SK-N-DZ (cell line): ENCODE measurements around the gene CLEC4C. TPM values are rescaled to one million over a fixed set of nuclear protein-coding genes. Genes with fewer than 3 reads are reported as not detected.
"Not testable (repeated sequence)": the region's sequence is repeated elsewhere in the genome, so short reads cannot be mapped to it uniquely, and the experiment has no call there.

ENCODE experiments used
- DNase-seq: peaks from one replicate; pipeline ENCODE4 v3.0.0-alpha.2; 2015; ENCODE audit warnings: low spot score
- polyA plus RNA-seq, 2 experiments: library from polyadenylated mRNA; depleted of rRNA; stranded (reverse); fragments of >200 nt; gene quantifications; 2 replicates each; pipeline ENCODE4 v1.2.3, GENCODE V29; 2014

The CLEC4C gene, protein sequence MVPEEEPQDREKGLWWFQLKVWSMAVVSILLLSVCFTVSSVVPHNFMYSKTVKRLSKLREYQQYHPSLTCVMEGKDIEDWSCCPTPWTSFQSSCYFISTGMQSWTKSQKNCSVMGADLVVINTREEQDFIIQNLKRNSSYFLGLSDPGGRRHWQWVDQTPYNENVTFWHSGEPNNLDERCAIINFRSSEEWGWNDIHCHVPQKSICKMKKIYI
- not detected in 2 replicates for polyA plus RNA-seq (2014; cell fraction: cytosol; rRNA removed)
- not detected in 2 replicates for polyA plus RNA-seq (2014; cell fraction: nucleus; rRNA removed)

DNA sequence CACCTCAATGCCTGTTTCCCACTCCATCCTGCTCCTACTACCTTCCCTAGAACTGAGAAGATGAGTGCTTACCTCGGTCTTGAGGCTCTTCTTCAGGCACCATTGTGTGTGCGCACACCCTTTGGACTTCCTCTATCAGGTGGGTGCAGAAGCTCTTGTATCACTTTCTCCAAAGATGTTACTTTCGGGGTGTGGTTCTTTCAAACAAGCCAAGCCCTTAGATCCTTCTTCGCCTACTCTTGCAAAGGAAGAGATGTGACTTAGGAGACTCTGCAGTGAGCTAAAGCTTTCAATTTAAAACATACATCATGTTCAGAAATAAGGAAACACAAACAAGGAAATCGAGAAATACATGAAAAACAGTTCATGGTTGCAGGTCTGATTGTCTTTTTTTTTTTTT lies at the start of gene CLEC4C:
Gene CLEC4C, minus strand, starts transcription at position 130 of the 400 bp plus-strand sequence. Its CDS starts 27 bp downstream, at position 103.
- no peak for DNase-seq

DNA sequence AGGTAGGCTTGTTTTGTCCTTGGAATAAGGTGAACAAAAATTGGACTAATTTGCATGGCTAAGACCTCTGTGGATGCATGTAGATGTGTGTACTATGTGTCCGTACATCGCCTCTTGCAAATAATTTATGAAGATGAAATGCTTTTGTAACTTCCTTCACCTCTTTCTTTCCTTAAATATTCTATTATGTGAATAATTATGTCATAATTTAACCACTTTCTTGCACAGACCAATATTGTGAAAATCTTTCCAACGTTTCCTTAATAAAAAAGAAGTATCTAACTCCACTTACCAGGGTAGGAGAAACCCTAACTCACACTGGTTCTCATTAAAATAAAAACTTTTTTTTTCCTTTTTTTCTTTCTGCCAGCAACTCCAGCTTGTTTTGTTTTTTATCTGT lies 46.0 kb upstream of the CLEC4C start:
- DNase-seq: no peak

DNA sequence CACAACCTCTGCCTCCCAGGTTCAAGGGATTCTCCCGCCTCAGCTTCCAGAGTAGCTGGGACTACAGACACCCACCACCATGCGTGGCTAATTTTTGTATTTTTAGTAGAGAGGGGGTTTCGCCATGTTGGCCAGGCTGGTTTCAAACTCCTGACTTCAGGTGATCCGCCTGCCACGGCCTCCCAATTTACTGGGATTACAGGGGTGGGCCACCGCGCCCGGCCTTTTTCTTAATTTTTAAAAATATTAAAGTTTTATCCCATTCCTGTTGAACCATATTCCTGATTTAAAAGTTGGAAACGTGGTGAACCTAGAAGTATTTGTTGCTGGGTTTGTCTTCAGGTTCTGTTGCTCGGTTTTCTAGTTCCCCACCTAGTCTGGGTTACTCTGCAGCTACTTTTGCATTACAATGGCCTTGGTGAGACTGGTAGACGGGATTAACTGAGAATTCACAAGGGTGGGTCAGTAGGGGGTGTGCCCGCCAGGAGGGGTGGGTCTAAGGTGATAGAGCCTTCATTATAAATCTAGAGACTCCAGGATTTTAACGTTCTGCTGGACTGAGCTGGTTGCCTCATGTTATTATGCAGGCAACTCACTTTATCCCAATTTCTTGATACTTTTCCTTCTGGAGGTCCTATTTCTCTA lies 41.8 kb upstream of the CLEC4C start, which contains the start of gene NANOG:
Gene NANOG, plus strand, starts transcription at position 519 of the 645 bp plus-strand sequence. CDS start 213 bp downstream, outside the sequence.
- DNase-seq: not testable (repeated sequence)

DNA sequence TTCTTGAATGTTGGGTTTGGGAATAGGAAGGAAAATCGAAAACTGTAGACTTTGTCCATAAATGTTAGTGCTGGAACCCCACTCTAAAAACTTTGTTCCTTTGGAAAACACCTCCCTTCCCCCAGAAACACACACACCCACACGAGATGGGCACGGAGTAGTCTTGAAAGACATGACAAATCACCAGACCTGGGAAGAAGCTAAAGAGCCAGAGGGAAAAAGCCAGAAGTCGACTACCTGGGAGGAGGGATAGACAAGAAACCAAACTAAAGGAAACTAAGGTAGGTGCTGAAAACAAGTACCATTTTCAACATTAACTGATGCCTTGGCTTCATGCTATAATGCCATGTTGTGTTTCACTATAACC lies 41.1 kb upstream of the CLEC4C start:
- DNase-seq: no peak

DNA sequence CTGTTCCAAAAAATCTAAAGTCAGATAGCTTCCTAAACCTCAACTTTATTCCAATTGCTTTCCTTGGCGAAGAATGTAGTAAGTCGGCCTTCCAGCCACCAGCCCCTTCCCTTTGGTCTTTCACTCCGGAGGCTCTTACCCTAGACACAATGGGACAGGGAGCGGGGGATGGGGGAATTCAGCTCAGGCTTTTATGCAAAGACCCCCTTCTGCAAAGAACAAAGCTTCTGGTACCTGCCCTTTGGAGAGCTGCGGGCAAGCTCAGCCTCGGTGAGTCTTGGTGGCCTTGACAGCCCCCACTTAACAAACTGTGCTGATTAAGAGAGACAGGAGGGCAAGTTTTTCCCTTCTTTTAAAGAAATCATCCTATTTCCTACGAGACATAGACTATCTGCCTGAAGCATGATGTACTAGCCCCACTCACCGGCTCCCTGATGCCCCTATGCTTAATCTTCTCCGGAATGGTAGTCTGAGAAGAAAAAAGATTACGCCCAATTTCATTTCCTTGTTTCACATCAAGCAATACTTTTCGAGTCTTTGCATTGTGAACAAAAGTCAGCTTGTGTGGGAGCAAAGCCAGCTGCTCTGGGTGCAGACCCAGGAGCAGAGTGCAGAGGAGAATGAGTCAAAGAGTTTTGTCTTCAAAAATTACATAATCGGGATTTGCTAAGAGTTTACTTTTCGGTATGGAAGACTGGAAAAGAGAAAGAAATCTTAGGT lies 40.6 kb upstream of the CLEC4C start:
- DNase-seq: no peak

DNA sequence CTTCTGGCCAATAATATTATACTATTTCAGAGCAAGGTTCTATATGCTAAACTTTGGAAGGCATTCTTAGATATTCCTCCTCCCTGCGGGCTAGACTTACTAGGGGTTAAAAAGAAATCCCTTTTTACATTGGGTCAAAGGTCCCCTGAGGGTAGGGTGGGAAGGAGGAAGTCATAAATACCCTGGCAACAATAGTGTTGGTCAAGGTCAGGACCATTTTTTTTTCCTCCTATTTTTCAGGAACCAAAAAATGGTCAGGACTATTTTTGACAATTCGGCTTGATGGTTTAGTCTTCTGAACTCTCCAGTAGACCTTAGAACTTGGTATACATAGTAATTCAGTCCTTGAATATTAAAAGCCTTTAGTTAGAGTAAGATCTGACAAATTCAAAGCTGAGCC lies 37.5 kb upstream of the CLEC4C start:
- DNase-seq: no peak

DNA sequence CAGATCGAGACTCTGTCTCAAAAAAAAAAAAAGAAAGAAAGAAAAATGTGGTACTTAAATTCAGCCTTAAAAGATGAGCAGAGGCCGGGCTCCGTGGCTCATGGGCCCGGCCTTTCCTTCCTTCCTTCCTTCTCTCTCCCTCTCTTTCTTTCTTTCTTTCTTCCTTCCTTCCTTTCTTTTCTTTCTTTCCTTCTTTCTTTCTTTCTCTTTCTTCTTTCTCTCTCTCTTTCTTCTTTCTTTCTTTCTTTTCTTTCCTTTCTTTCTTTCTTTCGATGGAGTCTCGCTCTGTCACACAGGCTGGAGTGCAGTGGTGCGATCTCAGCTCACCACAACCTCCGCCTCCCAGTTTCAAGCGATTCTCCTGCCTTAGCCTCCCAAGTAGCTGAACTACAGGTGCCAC lies 36.3 kb upstream of the CLEC4C start:
- not testable (repeated sequence) for DNase-seq

DNA sequence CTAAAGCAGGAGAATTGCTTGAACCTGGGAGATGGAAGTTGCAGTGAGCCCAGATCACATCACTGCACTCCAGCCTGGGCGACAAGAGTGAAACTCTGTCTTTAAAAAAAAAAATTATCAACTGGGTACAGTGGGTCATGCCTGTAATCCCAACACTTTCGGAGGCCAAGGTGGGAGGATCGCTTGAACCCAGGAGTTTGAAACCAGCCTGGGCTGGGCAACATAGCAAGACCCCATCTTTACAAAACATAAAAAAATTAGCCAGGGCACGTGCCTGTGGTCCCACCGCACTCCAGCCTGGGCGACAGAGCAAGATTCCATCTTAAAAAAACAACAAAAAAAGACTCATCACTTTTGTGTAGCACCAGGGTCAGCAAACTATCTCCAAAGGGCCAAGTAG lies 34.9 kb upstream of the CLEC4C start:
- DNase-seq: no peak

DNA sequence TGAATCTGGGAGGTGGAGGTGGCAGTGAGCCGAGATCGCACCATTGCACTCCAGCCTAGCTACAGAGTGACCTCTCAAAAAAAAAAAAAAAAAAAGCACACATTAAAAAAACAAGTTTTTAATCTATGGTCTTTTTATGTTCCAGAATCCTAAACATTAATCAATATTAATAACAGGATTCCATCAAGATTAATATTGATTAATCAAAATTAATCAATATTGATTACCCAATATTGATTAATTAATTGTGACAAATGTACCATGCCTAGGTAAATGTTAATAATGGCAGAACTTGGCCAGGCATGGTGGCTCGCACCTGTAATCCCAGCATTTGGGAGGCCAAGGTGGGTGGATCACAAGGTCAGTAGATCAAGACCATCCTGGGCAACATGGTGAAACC lies 34.1 kb upstream of the CLEC4C start:
- DNase-seq: no peak

DNA sequence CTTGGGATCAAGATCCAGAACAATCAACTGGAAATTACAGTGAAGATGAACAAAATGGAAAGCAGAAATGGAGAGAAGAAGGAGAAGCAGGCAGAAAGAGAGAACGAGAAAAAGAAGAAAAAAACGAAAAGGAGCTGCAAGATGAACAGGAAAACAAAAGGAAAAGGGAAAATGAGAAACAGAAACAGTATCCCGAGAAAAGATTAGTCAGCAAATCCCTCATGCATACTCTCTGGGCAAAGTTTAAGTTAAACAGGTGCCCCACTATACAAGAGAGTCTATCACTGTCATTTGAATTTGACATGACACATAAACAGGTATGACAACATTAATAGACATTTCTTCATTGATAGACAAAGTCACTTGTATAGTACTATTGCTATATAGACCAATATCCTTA lies 22.8 kb upstream of the CLEC4C start:
- DNase-seq: no peak

DNA sequence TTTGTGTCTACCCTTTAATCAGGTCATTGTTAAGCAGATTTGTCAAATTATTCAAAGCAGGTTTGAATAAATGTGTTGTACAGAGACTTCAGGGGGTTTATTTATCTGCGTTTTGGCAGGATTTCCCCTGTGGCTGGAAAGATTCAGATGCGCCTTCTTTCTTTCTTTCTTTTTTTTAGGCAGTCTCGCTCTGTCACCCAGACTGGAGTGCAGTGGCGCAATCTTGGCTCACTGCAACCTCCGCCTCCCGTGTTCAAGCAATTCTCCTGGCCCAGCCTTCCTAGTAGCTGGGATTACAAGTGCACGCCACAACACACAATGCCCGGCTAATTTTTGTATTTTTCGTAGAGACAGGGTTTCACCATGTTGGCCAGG lies 11.6 kb upstream of the CLEC4C start:
- DNase-seq: no peak

DNA sequence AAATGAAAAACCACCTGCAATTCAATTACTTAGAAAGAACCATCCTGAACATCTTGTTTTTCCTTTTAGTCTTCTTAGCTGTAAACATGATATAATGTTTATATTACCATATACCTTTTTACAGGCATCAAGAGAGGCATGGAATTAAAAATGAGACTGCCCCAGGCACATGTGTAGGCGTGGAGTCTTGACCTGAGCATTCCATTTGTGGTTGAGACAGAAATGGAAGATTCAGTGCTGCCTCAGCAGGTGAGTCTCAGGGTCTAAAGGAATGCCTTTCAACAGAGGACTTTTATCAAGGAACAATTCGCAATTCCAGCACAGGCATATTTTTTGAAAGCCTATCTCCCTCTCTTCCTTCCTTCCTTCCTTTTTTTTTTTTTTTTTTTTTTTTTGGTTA lies 9.8 kb upstream of the CLEC4C start:
- DNase-seq: no peak

DNA sequence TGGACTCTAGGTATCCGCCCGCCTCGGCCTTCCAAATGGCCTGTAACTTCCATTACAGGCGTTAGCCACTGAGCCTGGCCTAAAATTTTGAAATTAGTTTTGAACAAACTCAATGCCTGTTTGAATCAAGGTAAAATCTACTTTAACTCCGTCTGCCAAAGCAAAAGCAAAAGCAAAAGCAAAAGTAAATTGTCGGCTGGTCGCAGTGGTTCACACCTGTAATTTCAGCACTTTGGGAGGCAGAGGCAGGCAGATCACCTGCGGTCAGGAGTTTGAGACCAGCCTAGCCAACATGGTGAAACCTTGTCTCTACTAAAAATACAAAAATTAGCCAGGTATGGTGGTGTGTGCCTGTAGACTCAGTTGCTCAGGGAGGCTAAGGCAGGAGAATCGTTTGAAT lies 8.5 kb upstream of the CLEC4C start:
- not testable (repeated sequence) for DNase-seq

DNA sequence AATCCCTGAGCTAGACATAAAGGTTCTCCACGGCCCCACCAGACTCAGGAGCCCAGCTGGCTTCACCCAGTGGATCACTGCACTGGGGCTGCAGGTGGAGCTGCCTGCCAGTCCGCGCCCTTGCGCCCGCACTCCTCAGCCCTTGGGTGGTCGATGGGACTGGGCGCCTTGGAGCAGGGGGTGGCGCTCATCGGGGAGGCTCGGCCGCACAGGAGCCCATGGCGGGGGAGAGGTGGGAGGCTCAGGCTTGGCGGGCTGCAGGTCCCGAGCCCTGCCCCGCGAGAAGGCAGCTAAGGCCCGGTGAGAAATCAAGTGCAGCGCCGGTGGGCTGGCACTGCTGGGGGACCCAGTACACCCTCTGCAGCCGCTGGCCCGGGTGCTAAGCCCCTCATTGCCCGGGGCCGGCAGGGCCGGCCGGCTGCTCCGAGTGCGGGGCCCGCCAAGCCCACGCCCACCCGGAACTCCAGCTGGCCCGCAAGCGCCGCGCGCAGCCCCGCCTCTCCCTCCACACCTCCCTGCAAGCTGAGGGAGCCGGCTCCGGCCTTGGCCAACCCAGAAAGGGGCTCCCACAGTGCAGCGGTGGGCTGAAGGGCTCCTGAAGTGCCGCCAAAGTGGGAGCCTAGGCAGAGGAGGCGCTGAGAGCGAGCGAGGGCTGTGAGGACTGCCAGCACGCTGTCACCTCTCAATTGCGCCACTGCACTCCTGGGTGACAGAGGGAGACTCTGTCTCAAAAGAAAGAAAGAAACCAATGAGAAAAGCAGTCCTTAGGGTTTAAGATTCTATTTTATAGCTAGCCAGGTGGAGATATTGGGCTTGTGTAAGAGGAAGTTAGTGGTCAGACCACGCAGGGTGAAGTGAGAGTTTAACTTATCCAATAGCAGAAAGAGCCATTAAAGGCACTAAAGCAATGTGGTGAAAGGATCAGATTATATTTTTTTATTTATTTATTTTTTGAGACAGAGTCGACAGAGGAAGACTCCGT lies 5.1 kb upstream of the CLEC4C start:
- DNase-seq: not testable (repeated sequence)

DNA sequence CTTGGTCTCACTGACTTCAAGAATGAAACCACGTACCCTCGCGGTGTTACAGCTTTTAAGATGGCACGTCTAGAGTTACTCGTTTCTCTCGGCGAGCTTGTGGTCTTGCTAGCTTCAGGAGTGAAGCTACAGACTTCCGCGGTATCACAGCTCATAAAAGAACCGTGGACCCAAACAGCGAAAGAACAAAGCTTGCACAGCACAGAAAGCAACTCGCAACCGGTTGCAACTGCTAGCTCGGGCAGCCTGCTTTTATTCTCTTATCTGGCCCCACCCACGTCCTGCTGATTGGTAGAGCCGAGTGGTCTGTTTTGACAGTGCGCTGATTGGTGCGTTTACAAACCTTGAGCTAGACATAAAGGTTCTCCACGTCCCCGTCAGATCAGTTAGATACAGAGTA lies 4.2 kb upstream of the CLEC4C start:
- no peak for DNase-seq

DNA sequence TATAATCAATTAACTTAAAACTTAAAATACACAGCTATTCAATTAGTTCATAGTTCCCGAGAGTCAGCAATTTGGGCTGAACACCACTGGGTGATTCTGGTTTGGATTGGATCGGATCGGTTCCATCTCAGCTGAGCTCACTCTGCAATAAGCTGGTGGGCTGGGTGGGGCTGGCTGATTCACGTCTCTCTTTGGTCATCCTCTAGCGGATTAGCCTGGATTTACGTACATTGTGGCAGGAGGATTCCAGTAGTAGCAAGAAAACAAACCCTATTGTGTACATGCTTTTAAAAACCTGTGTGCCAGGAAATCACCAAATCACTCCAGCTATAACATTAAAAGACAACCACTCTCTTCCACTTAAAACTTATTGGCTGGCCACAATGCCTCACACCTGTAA lies 3.2 kb upstream of the CLEC4C start:
- no peak for DNase-seq

DNA sequence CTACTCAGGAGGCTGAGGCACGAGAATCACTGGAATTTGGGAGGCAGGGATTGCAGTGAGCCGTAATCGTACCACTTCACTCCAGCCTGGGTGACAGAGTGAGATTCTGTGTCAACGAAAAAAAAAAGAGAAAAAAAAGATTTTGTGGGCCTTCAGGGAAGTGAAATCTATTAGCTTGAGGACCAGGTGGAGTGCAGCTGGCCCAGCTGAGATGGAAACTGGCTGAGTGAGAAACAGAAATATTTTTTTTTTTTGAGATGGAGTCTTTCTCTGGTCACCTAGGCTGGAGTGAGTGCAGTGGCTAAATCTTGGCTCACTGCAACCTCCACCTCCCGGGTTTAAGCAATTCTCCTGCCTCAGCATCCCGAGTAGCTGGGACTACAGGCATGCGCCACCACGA lies 2.3 kb upstream of the CLEC4C start:
- DNase-seq: no peak

DNA sequence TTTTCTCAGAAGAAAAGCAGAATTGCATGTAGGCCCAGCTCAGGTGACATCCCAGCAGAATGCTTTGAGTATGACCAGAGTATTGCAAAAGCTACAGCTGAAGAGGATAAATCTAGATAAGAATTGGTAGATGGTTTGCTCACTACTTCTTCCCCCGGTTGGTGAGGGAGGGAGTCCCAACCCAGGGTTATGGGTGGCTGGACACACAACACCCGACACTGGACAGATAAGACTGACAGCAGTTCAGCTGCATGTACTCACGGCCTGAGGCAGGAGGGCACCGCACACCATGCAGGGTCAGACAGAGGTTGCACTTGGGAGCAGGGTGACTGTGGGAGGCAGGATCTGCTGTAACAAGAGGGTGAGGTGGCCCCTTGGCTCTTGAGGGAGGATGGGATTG lies 1.7 kb upstream of the CLEC4C start:
- no peak for DNase-seq

DNA sequence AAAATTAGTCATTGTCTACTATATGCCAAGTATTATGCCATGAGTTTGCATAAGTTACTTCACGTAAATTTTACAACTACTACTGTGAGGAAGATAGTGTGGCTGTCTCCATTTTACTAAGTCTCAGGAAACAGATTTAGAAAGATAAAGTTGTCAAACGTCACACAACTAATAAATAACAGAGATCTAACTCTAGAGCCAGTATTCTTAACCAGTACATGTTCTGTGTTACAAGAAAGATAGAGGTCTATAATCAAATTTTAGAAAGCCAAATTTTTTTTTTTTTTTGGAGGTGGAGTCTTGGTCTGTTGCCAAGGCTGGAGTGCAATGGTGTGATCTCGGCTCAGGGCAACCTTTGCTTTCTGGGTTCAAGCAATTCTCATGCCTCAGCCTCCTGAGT lies 14.2 kb downstream of the CLEC4C start:
- no peak for DNase-seq

DNA sequence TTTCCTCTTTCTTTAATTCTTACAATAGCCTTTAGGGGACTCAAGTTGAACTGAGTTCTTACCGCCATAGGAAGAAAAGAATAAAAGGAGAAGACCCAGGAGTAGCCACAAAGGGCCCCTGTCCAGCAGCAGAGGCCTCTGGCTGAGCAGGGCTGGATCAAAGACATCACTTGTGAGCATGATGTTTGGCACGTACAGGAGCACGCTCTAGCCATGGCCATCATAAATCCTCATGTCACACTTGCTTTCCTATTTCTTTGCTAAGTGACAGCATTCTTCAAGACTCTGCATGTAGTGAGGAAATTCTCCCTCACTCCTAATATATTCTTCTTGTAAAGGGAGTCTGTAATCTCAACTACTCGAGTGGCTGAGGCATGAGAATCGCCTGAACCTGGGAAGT lies 15.7 kb downstream of the CLEC4C start:
- DNase-seq: no peak

DNA sequence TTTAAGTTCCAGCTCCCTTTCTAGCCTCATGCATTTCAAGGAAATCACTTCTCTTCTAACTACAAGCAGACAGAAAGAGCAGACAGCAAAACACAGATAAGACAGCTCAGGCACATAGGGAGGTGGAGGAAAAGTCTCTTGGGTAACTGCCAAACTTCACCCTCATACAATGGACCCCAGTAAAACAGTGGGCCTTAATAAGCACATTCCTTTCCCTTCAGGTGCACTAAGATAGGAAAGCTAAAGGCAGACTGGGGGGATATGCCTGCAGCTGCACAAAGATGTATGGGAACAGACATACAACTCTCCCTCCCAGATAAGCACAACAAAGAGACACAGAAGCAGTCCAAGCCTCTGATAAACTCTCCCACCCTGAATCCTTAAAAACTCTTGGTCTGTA lies 16.2 kb downstream of the CLEC4C start:
- not testable (repeated sequence) for DNase-seq

DNA sequence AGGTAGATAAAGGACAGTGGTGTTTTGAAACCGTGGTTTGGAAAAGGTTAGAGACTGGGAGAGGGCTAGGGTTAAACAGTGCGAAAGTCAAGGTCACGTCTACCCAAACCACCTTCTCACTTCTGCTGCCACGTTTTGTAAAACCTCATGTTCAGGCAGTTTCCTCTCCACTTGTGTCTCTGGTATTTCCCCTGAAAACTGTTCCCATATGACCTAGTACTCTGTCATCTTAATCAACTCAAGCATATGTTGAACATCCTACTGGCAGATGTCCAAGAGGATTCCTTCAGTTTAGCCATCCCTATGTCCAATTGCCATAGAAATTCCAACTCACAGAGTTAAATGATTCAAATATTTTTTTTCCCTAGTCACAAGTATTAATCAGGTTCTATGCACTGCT lies 17.4 kb downstream of the CLEC4C start:
- DNase-seq: no peak
